CD1c-positive myeloid dendritic cell (primary cell): ENCODE data around the gene SLC41A1.

ENCODE experiments used
- DNase-seq: peaks from one replicate; pipeline ENCODE4 v3.0.0-alpha.2; 2016; ENCODE audit errors: extremely low spot score

SLC41A1 gene

DNA sequence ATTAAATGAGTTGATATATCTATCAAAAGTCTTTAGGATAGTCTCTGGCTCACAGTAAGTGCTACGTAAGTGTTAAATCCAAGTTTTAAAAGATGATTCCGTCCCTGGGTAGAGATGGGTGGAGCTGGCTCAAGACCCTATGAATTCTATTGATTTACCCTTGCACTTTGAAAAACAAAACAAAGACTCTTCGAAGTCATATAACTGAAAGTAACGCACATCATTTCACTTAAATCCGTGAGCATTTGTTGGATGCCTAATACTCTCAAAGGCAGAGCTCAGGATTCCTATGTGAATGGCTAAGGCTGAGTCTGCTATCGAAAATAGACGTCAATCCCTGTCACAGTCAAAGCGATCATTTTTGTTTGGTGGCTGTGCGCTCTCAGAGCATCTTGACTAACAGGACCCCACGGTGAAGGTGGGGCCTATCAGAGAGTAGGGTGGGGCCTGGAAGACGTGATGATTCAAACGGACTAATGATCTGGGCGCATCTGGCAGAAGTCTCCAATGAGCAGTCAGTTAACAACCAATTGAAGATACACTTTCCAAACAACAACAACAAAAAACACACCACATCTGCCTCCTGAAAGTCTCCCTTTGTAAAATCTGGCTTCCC is 61.9 kb downstream of the SLC41A1 start:
- no peak for DNase-seq

DNA sequence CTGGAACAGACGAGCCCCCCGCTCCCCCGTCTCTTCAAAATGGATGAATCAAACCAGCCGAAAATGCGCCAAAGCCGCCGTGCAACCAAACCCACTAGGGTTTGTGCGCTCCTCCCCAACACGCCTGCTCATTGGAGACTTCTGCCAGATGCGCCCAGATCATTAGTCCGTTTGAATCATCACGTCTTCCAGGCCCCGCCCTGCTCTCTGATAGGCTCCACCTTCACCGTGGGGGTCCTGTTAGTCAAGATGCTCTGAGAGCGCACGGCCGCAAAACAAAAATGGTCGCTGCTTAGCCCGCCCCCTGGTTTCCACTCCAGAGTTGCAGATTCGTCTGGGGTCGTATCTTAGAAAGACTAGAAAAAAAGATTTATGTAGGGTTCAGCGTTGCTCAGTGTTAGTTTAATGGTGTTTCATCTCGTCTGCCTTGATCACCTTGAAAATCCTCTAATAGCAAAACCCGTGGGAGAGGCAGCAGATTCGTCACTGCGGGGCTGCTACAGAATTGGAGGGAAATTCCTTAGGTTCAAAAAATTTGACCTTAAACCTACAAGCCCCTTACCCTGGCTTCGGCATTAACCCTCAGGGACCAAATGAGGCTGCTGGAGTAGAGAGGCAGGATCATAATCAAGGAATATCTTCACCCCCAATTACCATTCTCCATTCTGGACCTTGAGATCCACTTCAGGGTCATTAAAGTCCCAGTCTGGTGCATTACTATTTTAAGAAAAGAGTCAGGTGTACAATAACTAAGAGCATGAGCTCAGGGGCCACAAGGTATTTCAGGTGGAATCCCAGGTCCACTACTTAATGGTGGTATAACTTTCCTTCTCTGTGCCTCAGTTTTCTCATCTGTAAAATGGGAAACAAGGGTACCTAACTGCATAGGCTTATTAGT is 62.6 kb downstream of the SLC41A1 start, which contains the start of gene NUCKS1:
TSS of gene NUCKS1 (minus strand) at position 45 of the 898 bp plus-strand sequence. CDS start 209 bp downstream, outside the sequence.
- peak; percentile 98 for DNase-seq

DNA sequence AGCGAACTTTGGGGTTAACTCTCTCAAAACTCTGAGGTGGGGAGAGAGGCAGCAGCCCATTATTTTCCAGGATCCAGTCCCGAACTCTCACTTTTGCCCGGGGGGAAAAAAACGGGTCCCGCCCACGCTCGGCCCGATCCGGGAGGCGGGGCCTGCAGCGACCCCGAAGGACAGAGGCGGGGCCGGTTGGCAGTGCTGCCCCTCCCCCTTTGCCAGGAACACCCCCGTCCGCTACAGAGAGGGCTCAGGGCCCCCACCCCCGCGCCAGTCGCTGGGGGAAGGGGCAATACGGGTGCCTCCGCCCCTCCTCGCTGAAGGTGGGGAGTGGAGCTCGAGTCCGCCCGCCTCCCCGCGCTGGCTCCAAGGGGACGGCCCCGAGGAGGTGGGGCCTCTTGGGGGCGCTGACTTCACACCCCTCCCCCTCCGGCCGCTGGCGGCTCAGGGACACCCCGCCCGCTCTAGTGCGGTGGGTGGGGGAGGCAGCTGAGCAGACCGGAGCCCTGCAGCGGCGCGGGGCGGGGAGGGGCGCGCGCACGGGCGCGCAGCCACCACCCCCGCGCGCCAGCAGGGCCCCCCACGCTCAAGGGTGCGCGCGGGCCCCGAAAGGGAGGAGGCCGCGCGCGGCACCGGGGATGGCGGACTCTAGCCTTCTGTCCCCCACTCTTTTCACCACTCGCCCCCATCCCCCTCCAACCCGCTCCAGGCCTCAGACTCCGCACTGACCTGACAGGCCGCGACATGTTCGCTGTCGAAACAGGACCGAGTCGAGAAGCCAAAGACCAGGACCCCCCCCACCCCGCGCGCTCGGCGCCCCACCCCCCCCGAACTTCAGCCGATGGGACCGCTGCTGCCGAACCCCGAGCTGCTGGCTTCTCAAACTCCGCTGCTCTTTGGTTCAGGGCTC is 63.5 kb downstream of the SLC41A1 start:
- DNase-seq, result peak; percentile 95

DNA sequence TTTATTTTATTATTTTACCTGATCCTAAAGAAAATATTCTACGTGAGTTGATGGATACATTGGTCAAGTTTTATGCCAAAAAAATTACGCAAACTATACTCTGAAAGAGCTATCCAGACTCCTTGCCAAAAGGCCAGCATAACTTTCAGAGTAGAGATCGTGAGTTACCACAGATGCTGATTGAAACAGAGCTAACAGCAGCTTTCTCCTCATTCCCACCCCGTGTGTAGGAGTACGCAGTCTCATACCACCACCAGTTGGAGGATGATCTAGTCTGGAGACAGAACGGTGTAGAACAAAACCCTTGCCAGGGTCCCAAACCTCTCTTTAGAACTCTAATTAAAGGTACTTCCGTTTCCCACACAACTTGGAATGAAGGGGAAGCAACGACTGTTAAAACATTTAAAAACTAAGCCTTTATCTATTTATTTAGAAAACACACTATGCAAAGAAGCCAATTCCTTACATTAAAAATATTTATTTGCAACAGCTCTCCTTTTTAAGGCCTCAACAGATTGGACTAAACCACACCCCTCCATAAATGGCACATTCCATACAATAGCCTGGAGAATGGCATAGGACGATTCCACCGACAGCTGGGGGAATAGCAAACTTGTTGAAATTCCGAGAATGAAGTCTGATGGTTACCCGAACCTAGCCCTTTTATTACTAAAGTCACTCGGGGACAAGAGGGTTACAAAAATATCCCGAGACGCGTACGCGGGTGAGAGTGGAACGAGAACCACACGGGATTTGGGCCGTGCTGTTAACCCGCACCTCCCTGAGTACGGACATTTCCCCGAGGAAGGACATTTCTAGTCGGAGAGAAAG is 64.4 kb downstream of the SLC41A1 start:
- peak; percentile 77 for DNase-seq

DNA sequence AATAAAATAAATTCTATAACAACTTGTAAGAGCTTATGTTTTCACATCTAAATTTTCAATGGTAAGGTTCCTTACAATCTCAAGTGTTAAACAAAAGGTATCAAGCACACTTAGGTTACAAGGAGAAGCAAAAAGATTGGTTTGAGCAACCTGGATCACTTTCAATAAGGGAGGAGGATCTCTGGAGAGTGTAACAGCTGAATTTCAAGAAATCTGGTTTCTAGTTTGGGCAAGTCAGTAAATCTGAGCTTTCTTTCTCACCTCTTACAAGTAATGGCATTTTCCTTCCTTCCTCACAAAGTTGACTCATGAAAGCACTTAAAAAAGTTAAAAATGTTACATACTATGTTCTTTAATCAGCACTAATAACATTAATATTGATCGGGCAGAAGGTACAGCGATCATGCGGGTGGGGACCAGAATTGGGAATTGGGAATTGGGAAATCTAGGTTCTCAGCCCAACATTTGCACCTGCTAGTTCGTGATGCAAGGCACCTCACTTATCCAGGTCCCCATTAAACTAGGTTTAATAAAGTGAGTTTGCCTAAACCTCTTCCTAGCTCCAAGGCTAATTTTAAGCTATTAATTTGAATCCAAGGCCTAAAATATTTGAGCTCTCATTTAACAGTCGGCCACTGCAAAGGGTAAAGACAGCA is 66.1 kb downstream of the SLC41A1 start:
- DNase-seq, result no peak

DNA sequence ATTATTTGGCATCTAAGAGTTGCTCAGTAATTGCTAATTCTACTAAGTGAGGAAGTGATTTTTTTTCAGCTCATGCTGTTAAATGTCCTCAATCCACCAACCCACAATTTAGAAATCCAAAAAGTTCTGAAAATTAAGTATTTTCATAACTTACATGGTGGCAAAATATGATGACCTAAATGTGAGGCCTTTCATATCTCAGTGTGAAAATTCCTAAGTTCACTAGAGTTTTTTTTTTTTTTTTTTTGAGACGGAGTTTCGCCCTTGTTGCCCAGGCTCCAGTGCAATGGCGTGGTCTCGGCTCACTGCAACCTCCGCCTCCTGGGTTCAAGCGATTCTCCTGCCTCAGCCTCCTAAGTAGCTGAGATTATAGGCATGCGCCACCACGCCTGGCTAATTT is 68.6 kb downstream of the SLC41A1 start:
- no peak for DNase-seq

DNA sequence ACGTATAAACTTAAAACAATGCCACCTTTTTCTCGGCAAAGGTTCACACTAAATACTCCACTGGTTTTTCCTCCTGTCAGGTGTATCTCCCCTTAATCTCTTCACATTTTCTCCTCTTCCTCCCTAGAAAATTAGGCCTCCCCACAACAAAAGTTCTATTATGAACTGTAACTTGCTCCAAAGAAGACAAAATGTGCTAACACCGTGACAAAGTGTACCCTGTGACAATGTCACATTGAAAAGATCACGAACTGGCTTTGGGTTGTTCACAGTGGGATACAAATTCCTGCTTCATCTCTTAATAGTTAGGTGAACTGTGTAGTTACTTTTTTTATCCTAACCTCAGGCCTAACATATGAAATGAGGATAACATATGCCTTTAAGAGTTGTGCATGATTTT is 69.0 kb downstream of the SLC41A1 start:
- no peak for DNase-seq

DNA sequence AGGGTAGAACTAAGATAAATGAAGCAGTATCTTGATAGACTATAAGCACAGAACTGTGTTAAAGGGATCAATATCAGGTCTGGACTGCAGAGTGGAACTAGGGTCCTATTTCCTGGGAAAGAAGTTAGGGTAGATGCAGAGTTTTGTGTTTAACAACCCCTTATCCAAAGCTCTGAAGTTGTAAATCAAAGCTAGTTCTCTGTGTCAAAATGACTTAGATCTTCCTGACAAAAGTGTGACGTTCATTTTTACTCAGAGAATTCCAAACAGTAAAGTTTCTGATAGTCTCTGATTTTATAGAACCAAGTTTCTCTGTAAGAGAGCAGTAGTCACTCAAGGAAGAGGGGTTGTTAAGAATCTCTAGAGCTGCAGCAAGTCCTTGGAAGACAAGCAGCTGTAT is 71.3 kb downstream of the SLC41A1 start:
- no peak for DNase-seq

DNA sequence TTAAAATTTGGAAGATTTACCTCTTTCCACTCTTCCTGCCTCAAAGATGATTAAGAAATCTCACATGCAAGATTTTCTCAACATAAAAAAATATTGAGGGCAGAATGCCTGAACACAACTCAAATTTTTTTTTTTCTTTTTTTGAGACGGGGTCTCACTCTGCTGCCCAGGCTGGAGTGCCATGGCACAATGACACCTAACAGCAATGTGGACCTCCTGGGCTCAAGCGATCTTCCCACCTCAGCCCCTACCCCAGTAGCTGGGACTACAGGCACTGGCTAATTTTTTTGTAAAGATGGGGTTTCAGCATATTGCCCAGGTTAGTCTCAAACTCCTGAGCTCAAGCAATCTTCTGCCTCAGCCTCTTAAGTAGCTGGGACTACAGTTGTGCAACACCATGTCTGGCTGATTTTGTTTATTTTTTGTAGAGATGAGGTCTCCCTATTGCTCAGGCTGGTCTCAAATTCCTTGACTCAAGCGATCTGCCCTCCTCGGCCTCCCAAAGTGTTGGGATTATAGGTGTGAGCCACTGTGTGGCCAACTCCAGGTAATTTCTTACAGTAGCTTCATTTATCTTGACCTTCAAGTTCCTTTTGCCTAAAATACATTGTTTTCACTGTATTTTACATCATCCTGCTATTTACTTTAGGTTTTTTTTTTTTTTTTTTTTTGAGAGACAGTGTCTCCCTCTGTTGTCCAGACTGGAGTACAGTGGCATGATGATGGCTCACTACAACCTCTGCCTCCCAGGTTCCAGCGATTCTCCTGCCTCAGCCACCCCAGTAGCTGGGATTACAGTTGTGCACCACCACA is 73.4 kb downstream of the SLC41A1 start:
- no peak for DNase-seq
